Measurements from ENCODE around the gene COPS4.
"Not testable (repeated sequence)": the region's sequence is repeated elsewhere in the genome, so short reads cannot be mapped to it uniquely, and the experiment has no call there.

COPS4 gene

GRCh38 chr4:83065266-83065665 lies 30.3 kb downstream of the COPS4 start:
- no peak for DNase-seq (ENCODE audit: low read depth)
- Histone ChIP-seq H3K9ac (ENCODE audit: low read length) (no peak overlapping the region), H3K4me3 (ENCODE audit: low read length) (no peak overlapping the region), H3K4me1 (ENCODE audit: control insufficient read depth, insufficient read depth, low read length) (no peaks in the 10 kb centered on the region), H3K36me3 (ENCODE audit: control insufficient read depth, insufficient read depth, low read length, severe bottlenecking) (peaks cover 84% of the 10 kb centered on the region), H3K9me3 (ENCODE audit: control insufficient read depth, low read length) (no peaks in the 10 kb centered on the region), H3K27me3 (replicated peaks; ENCODE audit: control insufficient read depth, insufficient read depth, low read length) (no peaks in the 10 kb centered on the region)

- no peaks in the 10 kb centered on the region for H3K27me3 ChIP-seq (replicated peaks; ENCODE audit: control insufficient read depth, insufficient read depth, low read length)
- no peak overlapping the region for H3K4me3 ChIP-seq (ENCODE audit: low read length)
- DNase-seq (ENCODE audit: low read depth) = no peak
- no peaks in the 10 kb centered on the region for H3K9me3 ChIP-seq (ENCODE audit: control insufficient read depth, low read length)
- H3K36me3 ChIP-seq (ENCODE audit: control insufficient read depth, insufficient read depth, low read length, severe bottlenecking) = peaks cover 81% of the 10 kb centered on the region
- H3K4me1 ChIP-seq (ENCODE audit: control insufficient read depth, insufficient read depth, low read length) = no peaks in the 10 kb centered on the region
- no peak overlapping the region for H3K9ac ChIP-seq (ENCODE audit: low read length)
Observed at GRCh38 chr4:83067058-83067639, 32.2 kb downstream of the COPS4 start.

GRCh38 chr4:83071116-83071515 lies 36.1 kb downstream of the COPS4 start:
- no peaks in the 10 kb centered on the region for H3K9me3 ChIP-seq (ENCODE audit: control insufficient read depth, low read length)
- H3K36me3 ChIP-seq (ENCODE audit: control insufficient read depth, insufficient read depth, low read length, severe bottlenecking) = peaks cover 52% of the 10 kb centered on the region
- H3K4me3 ChIP-seq (ENCODE audit: low read length) = no peak overlapping the region
- H3K27me3 ChIP-seq (replicated peaks; ENCODE audit: control insufficient read depth, insufficient read depth, low read length) = no peaks in the 10 kb centered on the region
- peaks cover 15% of the 10 kb centered on the region for H3K4me1 ChIP-seq (ENCODE audit: control insufficient read depth, insufficient read depth, low read length)
- no peak overlapping the region for H3K9ac ChIP-seq (ENCODE audit: low read length)
- DNase-seq (ENCODE audit: low read depth) = peak; percentile 15

- Histone ChIP-seq H3K36me3 (ENCODE audit: control insufficient read depth, insufficient read depth, low read length, severe bottlenecking) (peaks cover 30% of the 10 kb centered on the region), H3K9ac (ENCODE audit: low read length) (peak overlapping the region; percentile 29), H3K27me3 (replicated peaks; ENCODE audit: control insufficient read depth, insufficient read depth, low read length) (no peaks in the 10 kb centered on the region), H3K9me3 (ENCODE audit: control insufficient read depth, low read length) (no peaks in the 10 kb centered on the region), H3K4me3 (ENCODE audit: low read length) (no peak overlapping the region), H3K4me1 (ENCODE audit: control insufficient read depth, insufficient read depth, low read length) (peaks cover 16% of the 10 kb centered on the region)
- peak; percentile 92 for DNase-seq (ENCODE audit: low read depth)
Observed at GRCh38 chr4:83074086-83074704, 39.2 kb downstream of the COPS4 start.

- DNase-seq (ENCODE audit: low read depth); H3K27me3 ChIP-seq (replicated peaks; ENCODE audit: control insufficient read depth, insufficient read depth, low read length); H3K9me3 ChIP-seq (ENCODE audit: control insufficient read depth, low read length): not testable (repeated sequence)
- peak overlapping the region; percentile 63 for H3K4me3 ChIP-seq (ENCODE audit: low read length)
- H3K9ac ChIP-seq (ENCODE audit: low read length) = peak overlapping the region; percentile 81
- peaks cover 24% of the 10 kb centered on the region for H3K36me3 ChIP-seq (ENCODE audit: control insufficient read depth, insufficient read depth, low read length, severe bottlenecking)
- peaks cover 16% of the 10 kb centered on the region for H3K4me1 ChIP-seq (ENCODE audit: control insufficient read depth, insufficient read depth, low read length)
Observed at GRCh38 chr4:83074783-83075182, 39.8 kb downstream of the COPS4 start.

- Histone ChIP-seq H3K27me3 (replicated peaks; ENCODE audit: control insufficient read depth, insufficient read depth, low read length) (no peaks in the 10 kb centered on the region), H3K36me3 (ENCODE audit: control insufficient read depth, insufficient read depth, low read length, severe bottlenecking) (peaks cover 17% of the 10 kb centered on the region), H3K4me3 (ENCODE audit: low read length) (peak overlapping the region; percentile 63), H3K9ac (ENCODE audit: low read length) (peak overlapping the region; percentile 81), H3K4me1 (ENCODE audit: control insufficient read depth, insufficient read depth, low read length) (peaks cover 16% of the 10 kb centered on the region), H3K9me3 (ENCODE audit: control insufficient read depth, low read length) (no peaks in the 10 kb centered on the region)
- DNase-seq (ENCODE audit: low read depth) = peak; percentile 6
Observed at GRCh38 chr4:83075311-83076095, 40.5 kb downstream of the COPS4 start.

GRCh38 chr4:83080561-83080960 lies 45.6 kb downstream of the COPS4 start:
- no peak overlapping the region for H3K4me3 ChIP-seq (ENCODE audit: low read length)
- H3K4me1 ChIP-seq (ENCODE audit: control insufficient read depth, insufficient read depth, low read length) = peaks cover 6% of the 10 kb centered on the region
- no peak for DNase-seq (ENCODE audit: low read depth)
- no peaks in the 10 kb centered on the region for H3K27me3 ChIP-seq (replicated peaks; ENCODE audit: control insufficient read depth, insufficient read depth, low read length)
- H3K9me3 ChIP-seq (ENCODE audit: control insufficient read depth, low read length) = no peaks in the 10 kb centered on the region
- H3K9ac ChIP-seq (ENCODE audit: low read length) = no peak overlapping the region
- H3K36me3 ChIP-seq (ENCODE audit: control insufficient read depth, insufficient read depth, low read length, severe bottlenecking) = peaks cover 5% of the 10 kb centered on the region

- Histone ChIP-seq H3K9me3 (ENCODE audit: control insufficient read depth, low read length) (no peaks in the 10 kb centered on the region), H3K4me1 (ENCODE audit: control insufficient read depth, insufficient read depth, low read length) (no peaks in the 10 kb centered on the region), H3K9ac (ENCODE audit: low read length) (no peak overlapping the region), H3K36me3 (ENCODE audit: control insufficient read depth, insufficient read depth, low read length, severe bottlenecking) (no peaks in the 10 kb centered on the region), H3K4me3 (ENCODE audit: low read length) (no peak overlapping the region), H3K27me3 (replicated peaks; ENCODE audit: control insufficient read depth, insufficient read depth, low read length) (no peaks in the 10 kb centered on the region)
- DNase-seq (ENCODE audit: low read depth) = no peak
Observed at GRCh38 chr4:83082777-83083176, 47.8 kb downstream of the COPS4 start.

- H3K4me3 ChIP-seq (ENCODE audit: low read length) = no peak overlapping the region
- no peaks in the 10 kb centered on the region for H3K36me3 ChIP-seq (ENCODE audit: control insufficient read depth, insufficient read depth, low read length, severe bottlenecking)
- H3K9ac ChIP-seq (ENCODE audit: low read length) = no peak overlapping the region
- H3K4me1 ChIP-seq (ENCODE audit: control insufficient read depth, insufficient read depth, low read length) = no peaks in the 10 kb centered on the region
- no peak for DNase-seq (ENCODE audit: low read depth)
- H3K9me3 ChIP-seq (ENCODE audit: control insufficient read depth, low read length) = no peaks in the 10 kb centered on the region
- no peaks in the 10 kb centered on the region for H3K27me3 ChIP-seq (replicated peaks; ENCODE audit: control insufficient read depth, insufficient read depth, low read length)
Observed at GRCh38 chr4:83083925-83084475, 49.0 kb downstream of the COPS4 start.

- not testable (repeated sequence) for H3K4me1 ChIP-seq (ENCODE audit: control insufficient read depth, insufficient read depth, low read length); H3K27me3 ChIP-seq (replicated peaks; ENCODE audit: control insufficient read depth, insufficient read depth, low read length); H3K36me3 ChIP-seq (ENCODE audit: control insufficient read depth, insufficient read depth, low read length, severe bottlenecking); H3K9me3 ChIP-seq (ENCODE audit: control insufficient read depth, low read length); H3K4me3 ChIP-seq (ENCODE audit: low read length); DNase-seq (ENCODE audit: low read depth); H3K9ac ChIP-seq (ENCODE audit: low read length)
Observed at GRCh38 chr4:83084956-83085355, 50.0 kb downstream of the COPS4 start.

- Histone ChIP-seq H3K27me3 (replicated peaks; ENCODE audit: control insufficient read depth, insufficient read depth, low read length) (peaks cover 6% of the 10 kb centered on the region), H3K36me3 (ENCODE audit: control insufficient read depth, insufficient read depth, low read length, severe bottlenecking) (no peaks in the 10 kb centered on the region), H3K9ac (ENCODE audit: low read length) (no peak overlapping the region), H3K4me3 (ENCODE audit: low read length) (no peak overlapping the region), H3K4me1 (ENCODE audit: control insufficient read depth, insufficient read depth, low read length) (no peaks in the 10 kb centered on the region), H3K9me3 (ENCODE audit: control insufficient read depth, low read length) (no peaks in the 10 kb centered on the region)
- no peak for DNase-seq (ENCODE audit: low read depth)
Observed at GRCh38 chr4:83089410-83090157, 54.6 kb downstream of the COPS4 start.
